HG02973 (cell line): ENCODE measurements around the gene TIMP4.

ENCODE experiments used
- ATAC-seq: cut with Tn5 transposase; IDR thresholded peaks from one replicate; pipeline ENCODE4 v1.9.1; 2021; ENCODE audit warnings: moderate library complexity; ENCODE audit not compliant: unreplicated experiment

The TIMP4 gene

DNA sequence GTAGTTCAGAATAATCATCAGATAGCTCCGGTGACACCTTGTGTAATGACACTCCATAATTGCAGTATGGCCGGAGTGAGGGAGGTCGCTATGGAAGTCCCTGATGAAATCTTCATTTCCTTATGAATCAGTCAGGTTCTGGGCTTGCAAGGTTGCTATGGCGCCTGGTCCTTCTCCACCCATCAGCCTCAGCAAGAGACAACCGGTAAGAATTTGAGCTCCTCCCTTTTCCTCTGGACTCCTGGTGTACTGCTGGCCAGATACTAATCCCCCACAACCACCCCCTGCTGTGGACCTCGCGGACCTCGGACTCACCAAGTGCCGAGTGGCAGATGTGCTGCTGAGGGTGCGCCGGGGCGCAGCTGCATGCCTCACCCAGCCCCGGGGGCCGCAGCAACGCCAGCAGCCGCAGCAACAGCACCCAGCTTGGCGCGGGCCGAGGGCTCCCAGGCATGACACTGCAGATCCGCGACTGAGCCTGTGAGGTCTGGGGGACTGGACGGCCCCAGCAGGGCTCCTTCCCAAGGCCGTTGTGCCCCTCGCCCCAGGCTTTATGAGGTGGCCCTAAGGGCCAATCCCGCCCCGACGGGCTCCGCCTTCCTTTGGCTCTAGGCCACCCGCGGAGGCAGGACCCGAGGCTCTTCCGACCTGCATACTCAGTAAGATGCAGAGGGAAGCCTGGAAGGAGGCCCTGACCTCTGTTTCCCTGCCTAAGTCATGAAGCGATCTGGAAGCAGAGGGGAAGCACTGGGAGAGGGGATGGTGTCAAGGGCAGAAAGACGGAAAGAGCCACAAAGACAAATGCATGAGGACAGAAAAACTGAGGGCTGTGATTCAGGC is at the start of gene TIMP4:
TIMP4 (minus strand) TSS at position 526 of the 840 bp plus-strand sequence; CDS start at position 454, 72 bp downstream.
- ATAC-seq, result no peak

DNA sequence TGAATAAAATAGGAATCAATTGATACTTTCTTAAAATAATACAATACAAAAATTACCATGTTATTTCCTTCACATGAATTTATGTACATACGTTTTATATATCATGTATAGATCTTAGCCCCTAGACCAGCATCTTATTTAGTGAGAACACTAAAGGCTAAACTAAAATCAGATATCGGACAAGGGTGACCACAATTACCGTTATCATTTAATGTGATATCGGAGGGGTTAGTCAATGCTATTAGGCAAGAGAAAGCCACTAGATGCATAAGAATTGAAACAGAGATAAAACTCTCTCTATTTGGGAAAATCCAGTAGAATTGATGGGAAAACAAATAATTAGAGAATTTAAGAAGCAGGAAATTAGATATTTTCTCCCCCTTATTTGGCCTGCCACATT is 46.5 kb upstream of the TIMP4 start:
- no peak for ATAC-seq

DNA sequence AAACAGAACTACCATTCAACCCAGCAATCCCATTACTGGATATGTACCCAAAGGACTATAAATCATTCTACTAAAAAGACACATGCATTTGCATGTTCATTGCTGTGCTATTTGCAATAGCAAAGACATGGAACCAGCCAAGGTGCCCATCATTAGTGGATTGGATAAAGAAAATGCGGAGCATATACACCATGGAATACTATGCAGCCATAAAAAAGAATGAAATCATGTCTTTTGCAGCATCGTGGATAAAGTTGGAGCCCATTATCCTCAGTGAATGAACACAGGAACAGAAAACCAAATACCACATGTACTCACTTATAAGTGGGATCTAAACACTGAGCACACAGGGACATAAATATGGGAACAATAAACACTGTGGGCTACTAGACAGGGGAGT is 43.1 kb upstream of the TIMP4 start:
- no peak for ATAC-seq

DNA sequence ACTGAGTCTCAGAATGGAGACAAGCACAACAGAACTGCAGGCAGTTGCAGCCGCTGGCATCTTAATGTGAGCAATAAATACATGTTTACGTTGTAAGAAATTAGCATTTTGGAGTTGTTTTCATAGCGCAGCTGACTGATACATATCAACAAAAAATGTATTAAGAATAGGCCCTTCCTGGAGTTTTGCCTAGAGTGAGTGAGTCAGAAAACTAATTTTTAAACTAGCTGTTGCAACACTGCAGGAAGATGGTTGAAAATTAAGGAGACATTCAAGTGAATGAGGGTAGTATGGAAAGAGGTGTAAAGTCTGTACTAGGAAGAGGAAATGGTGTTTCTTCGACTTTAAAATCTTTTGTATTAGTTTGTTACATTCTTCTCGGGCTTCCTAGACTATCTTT is 39.6 kb upstream of the TIMP4 start:
- no peak for ATAC-seq

DNA sequence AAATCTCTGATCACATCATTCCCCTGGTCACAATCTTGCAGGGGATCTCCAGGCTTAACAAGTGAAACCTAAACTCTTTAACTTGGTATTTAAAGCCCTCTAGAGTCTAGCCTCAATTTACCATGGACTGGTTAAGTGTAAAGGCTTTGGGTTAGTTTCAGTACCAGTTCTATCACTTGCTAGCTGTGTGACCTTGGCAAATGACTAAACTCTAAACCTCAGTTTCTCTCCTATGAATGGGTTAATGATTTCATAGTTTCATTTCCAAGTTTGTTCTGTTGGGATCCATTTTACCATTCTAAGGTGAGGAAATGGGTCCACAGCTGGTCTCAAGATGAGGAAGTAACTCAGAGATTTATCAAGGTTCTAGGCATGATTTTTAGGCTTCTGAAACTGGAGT is 38.8 kb upstream of the TIMP4 start:
- ATAC-seq, result no peak

DNA sequence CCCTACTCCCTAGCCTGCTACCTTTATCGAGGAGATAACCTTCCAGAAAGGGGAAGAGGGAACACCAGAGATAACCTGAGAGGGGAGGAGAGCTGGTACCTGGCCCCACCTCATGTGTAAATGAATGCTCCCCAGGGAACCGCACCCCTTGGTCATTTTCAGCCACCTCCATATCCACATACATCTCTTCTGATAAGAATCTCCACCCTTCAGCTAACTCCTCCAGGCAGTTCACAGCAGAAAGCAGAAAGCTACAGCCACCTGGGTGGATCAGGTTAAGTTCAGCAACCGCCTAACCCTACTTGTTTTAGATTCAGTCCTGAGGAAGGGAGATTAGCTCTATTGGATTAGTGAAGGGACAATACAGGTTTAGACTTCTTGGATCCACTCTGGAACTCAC is 38.0 kb upstream of the TIMP4 start:
- no peak for ATAC-seq

DNA sequence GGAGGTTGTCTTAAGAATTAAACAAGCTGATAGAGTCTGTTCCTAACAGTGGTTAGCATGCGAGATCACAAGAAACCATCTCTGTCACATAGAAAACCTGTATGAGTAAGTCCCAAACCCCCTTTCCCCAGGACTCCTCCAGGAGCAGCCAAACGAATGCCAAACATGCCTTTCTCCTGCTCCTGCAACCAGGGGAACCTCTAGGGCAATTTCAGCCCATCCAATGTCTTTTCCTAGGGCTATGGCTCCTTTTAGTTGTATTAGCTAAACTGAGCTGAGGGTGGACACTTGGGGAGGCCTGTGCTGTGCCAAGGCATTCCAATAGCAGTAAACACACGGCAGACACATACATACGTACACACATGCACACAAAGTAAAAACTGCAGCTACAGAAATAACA is 36.5 kb upstream of the TIMP4 start:
- ATAC-seq, result no peak

DNA sequence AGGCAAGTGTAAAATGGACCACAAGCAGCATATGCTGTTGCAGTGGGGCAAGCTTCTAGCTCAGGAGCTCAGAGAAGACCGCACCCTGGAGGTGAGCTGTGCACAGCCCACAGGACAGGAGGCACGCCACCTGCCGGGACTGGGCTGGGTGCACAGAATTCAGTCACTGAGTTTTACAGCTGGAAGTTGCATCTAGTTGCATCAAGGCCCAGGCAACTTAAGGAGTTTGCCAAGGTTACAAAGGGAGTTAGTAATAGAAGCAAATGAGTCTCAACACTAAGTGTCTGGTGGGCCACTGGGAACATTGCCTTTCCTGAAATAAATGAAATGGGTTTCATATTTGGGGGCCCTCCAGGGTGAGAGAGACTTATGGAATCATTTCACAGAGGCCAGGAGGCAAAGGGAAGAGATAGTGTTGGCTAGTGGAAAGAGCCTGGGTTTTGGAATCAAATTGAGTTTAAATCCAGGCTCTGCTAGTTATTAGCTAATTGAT is 36.0 kb upstream of the TIMP4 start:
- ATAC-seq, result peak; percentile 56

DNA sequence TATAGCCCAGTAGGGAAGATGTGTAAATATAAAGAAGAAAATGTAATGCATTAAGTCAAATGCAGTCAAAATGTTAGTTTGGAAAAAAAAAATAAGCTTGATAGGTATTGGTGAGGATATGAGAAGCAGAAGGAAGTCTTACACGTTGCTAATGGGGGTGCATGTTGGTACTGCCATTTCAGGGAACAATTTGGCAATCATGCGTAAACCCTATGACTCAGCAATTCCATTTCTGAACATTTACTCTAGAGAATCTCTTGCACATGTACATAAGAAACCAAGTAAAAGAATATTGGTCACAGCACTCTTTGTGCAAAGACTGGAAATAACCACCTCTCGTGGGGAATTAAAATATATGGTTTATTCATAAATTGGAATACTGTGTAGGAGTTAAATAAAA is 35.5 kb upstream of the TIMP4 start:
- ATAC-seq, result no peak

DNA sequence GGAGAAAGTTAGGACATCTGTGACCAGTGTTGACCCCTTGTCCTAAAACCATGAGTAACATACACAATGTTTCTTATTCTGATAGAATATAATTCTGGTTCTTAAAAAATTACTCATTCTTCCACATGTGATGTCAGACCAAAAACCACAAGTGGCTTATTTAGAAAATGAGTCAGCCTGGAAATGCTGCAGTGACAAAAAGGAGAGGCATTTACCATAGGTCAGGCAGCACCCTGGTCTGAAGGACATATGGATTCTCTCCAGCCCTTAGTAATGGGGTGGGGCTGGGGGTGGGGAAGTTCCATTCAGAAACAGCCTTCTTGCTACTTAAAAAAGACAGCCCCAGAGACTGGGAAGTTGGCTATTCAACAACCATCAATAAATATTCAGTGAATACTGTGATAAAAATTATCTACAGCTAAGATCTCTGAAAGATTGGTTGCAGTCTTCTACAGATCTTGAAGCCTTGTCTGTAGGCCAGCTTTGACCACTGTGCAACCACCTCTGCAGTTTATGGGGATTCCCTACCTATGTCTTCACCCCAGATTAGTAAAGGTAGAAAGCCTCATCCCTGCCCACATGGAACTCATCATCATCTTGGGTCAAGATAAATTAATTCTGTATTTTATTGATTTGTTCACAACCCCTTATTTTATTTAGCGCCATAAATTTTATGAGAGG is 34.9 kb upstream of the TIMP4 start:
- ATAC-seq, result peak; percentile 50

DNA sequence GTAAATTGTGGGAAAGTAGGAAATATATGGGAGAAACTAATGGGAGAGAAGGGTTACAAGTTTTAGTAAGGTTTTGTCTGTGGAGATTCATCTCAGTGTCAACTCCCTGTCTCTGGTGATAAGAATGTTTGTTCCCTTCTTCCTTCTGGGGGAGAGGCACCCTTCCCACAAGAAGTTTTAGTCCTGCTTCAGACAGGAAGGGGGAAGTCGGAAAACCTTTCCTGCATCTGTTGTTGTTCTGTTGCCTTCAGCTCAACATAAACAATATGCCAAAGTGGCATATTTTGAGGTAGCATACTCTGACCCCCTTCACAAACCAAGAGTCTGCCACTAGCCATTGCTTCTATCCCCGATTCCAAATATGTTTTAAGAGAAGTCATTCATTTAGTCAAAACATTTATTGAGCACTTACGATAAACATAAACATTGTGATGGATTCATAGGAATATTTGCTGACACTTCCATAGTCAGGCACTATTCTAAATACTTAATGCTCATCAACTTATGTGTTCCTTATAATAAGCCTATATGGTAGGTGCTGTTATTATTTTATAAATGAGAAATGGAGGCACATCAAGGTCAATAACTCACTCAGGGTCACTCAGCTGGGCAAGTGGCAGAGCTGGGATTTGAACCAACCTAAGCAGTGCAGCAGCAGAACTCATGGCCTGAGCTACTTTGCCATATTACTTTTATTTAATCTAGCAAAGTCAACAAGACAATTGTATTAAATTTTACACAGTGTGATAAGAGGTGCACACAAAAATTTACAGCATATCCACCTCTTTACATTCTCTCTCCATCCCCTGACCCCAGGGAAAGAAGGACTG is 34.2 kb upstream of the TIMP4 start:
- no peak for ATAC-seq

DNA sequence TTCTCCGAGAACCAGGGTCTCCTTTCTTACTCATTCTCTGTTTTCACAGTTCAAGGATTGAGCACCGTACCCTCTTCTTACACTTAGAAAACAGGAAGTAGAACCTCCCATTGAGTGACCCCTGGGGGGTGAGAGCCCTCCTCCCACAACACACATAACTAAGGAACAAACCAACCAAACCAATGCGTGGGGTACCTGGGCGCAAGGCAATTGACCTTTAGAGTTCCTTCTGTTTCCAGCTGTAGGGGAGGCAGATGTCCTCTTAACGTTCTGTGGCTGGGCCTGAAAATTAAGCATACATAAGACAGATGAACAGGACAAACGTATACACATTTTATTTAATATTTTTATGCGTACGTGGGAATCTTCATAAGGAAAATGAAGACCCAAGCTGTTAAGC is 33.5 kb upstream of the TIMP4 start:
- ATAC-seq, result peak; percentile 24

DNA sequence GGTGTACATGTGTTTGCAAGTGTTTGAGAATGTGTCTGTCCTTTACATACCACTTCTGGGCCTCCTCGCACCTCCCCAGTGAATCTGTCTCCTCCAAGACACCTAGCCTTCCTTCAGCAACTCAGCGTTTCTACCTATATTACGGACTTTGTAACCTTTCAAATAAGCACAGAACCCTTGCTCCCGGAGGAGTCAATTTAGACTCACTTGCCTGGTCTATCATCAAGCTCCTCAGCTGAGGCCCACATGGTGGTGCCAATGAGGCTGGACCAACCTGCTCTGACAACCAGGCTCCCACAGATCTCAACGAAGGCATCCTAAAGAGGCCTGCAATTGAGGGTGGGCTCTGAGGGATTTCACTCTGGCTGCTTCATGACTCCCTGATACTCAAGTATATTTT is 32.8 kb upstream of the TIMP4 start:
- no peak for ATAC-seq

DNA sequence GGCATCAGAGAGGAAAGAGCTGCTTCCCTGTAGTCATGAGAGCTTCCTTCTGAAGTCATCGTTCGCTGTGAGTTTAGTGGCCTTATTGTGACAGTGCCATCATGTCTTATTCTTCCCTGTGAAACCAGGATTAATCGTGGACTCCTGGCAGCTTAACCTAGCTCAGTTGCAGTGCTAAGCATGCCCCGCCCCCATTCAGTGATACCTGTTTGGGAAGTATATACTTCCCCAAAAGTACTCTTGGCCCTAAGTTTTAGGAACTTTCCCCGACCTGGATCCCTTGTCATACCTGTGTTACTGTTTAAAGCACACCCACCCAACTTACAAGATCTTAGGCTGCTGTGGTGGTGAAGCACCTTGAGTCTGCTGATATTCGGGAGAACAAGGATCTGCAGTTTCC is 32.1 kb upstream of the TIMP4 start:
- no peak for ATAC-seq

DNA sequence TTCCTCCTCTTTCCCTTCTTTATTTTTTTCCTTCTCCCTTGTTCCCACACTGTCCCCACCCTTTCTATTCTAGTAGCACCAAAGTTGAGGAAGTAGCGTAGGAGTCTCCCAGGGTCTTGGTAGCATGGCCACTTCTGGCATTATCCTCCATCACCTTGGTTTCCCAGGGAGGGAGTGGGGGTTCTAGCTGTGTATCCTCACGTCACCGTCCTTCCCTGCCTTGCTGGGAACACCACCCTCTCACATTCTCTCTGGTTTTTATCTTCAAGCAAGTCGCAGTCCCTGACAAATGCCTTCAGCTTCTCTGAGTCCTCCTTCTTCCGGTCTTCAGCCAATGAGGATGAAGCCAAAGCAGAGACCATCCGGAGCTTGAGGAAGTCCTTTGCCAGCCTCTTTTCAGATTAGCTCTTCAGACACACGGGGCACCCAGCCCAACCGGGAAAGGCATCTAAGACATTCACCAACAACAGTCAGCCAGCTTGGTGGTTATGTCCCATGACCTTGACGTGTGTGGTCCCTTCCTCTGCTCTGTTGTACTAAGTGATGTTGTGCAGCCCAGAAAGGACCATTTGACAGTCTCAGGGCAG is 31.6 kb upstream of the TIMP4 start:
- ATAC-seq, result no peak

DNA sequence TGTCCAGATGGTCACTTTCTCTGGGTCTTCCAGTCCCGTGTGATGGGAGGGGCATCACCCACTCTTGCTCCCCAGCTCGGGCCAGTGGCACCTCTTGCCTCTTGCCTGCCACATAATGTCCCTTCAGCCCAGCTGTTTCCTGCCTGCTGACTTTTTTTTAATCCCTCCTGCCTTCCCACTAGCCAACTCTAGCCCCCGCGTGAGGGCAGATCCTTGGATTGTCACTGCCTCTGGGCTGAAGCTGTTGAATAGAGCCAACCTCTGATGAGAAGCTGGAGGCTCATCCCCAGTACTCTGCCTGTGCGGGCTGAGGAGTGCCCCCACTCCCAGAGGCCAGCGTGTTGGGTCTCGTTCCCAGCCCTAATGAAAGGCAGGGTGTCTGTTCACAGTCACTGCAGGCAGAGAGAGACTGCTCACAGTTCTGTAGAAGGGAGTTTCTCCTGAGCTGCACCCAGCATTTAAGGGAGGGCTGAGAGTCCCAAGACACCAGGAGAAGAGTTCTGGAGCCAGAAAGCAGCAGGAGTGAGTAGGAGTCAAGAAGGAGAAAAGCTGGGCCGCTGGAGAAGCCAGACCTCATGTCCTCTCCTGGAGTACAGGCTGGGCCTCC is 30.1 kb upstream of the TIMP4 start:
- ATAC-seq, result no peak

DNA sequence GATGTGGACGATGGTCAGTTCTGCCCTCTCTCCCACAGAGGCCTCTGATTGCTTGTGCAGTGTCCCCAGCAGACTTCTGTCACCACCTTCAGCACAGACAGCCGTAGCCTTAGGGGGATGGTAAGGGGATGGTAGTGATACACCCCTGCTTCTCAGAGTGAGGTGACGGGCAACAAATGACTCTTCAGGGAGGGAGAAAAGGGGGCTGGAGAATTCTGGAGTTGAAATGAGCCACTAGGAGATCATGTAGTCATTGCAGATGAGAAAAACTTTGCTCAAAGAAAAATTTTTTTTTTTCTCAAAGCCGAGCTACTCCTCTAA is 29.6 kb upstream of the TIMP4 start:
- ATAC-seq, result no peak

DNA sequence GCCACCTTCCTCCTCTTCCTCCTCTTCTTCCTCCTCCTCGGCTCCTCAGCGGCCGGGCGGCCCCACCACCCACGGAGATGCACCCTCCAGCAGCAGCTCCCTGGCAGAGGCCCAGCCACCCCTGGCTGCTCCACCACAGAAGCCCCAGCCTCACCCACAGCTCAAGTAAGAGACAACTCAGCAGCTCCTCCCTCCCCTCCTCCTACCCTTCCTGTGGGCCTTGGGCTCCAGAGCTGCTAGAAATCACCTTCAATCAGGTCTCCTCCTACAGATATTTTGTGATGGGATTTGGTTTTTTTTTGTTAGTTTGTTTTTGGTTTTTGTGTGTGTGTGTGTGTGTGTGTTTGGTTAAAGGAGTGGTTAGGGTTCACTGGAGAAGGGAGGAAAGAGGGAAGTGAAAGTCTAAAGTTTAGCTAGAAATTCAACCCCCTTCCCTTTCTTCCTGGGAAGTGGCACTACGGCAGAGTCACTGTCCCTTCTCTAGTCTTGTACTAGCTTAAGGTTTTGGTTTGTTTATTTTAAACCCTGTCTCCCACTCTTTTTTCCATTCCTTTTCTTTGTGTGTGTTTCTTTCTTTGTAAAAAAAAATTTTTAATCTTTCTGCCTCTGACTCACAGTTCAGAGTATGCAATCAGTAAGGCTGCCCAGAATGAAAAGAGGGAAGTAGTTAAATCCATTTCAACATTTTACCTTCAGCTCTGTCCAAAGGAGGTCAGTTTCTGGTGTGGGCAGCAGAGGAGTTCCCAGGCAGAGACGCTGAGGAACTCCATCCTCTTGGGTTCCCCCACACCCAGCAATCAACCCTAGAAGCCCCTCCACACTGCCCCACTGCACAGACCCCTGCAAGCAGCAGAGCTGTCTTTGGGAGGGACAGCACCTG is 29.0 kb upstream of the TIMP4 start:
- ATAC-seq, result peak; percentile 50

DNA sequence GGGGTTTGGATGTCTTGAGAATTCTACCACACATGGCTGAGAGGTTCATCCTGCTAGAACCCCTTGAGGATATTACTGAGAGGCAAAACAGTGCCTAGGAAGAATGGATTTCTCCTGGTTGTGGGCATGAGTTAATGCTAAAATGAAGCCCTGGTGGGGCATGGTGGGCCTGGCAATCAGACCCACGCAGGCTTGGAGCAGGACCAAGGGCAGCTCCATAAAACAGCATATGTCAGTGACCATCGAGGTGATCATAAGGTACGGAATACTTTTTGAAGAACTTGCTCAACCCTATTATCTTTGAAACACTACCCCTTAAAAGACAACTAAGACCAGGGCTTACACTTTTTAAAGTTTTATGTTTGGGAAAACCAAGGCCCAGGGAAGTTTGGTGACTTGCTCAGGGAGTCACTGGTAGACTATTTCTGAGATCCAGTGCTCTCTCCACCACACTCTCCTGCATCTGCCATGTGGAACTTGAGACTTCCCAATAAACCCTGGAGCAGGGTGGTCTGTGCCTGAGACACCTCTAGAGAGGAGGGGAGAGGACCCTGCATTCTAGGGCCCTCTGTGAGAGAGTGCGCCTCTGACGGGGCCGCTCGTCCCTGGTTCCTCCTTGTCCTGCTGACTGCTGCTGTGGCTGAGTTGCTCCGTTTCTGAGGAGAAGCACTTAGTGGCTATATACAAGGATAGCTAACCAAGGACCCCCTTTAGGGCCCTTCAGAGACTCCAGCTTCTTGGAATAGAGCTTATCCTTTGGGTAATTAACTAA is 28.0 kb upstream of the TIMP4 start:
- no peak for ATAC-seq
